Measurements from ENCODE around the gene RHBDL2. TPM values are rescaled to one million over a fixed set of nuclear protein-coding genes. Genes with fewer than 3 reads are reported as not detected.

RHBDL2 gene
- polyA plus RNA-seq, 1 donor: 1.4 TPM

Other genes with a start within 250 kb of the RHBDL2 start
- 38.6 TPM for gene RRAGC, start 82.1 kb downstream of the RHBDL2 start, polyA plus RNA-seq (ENCODE audit: insufficient read length)
- gene MYCBP, start 68.5 kb downstream of the RHBDL2 start, polyA plus RNA-seq (ENCODE audit: insufficient read length): 31.5 TPM
- gene GJA9, start 60.2 kb downstream of the RHBDL2 start, polyA plus RNA-seq (ENCODE audit: insufficient read length): 0.76 TPM
- gene AKIRIN1, start 49.4 kb upstream of the RHBDL2 start, polyA plus RNA-seq (ENCODE audit: insufficient read length): 122 TPM
- 249 TPM for gene NDUFS5, start 84.5 kb upstream of the RHBDL2 start, polyA plus RNA-seq (ENCODE audit: insufficient read length)